Activated CD4-positive, alpha-beta T cell treated with anti-CD3 and anti-CD28 coated beads, Interleukin-2, amount 50 U/mL, for 4 hours (primary cell): ENCODE data around the gene ZBTB24.
"Not testable (repeated sequence)": the region's sequence is repeated elsewhere in the genome, so short reads cannot be mapped to it uniquely, and the experiment has no call there.

Experiments
- DNase-seq, 2 experiments: peaks; one replicate each; pipeline ENCODE4 v3.0.0-alpha.2; 2020

ZBTB24 gene

GRCh38 chr6:109467696-109468095 lies 15.3 kb downstream of the ZBTB24 start:
- DNase-seq, result no peak

GRCh38 chr6:109466212-109466923 lies 16.7 kb downstream of the ZBTB24 start:
- no peak for DNase-seq

GRCh38 chr6:109465772-109466171 lies 17.2 kb downstream of the ZBTB24 start:
- DNase-seq, result no peak

GRCh38 chr6:109461733-109462526 lies 21.1 kb downstream of the ZBTB24 start:
- DNase-seq, result no peak

GRCh38 chr6:109461205-109461604 lies 21.8 kb downstream of the ZBTB24 start:
- DNase-seq, result not testable (repeated sequence)

GRCh38 chr6:109460161-109460829 lies 22.7 kb downstream of the ZBTB24 start:
- DNase-seq, result no peak

GRCh38 chr6:109458774-109459531 lies 24.1 kb downstream of the ZBTB24 start:
- DNase-seq, result peak in 1 of 2 experiments; percentile 21

GRCh38 chr6:109457562-109457996 lies 25.4 kb downstream of the ZBTB24 start:
- DNase-seq, result no peak

- DNase-seq, result no peak
Measured at GRCh38 chr6:109456710-109457561, 26.1 kb downstream of the ZBTB24 start.

GRCh38 chr6:109456111-109456583 lies 26.9 kb downstream of the ZBTB24 start:
- no peak for DNase-seq

GRCh38 chr6:109455437-109456110 lies 27.4 kb downstream of the ZBTB24 start, which contains the start of gene MICAL1:
TSS of gene MICAL1 (minus strand) at chr6:109455772. CDS start at chr6:109454196, 1,576 bp downstream.
- peak; percentile 43 to 49 for DNase-seq

- DNase-seq, result peak; percentile 43 to 52
Measured at GRCh38 chr6:109454496-109455436, 28.3 kb downstream of the ZBTB24 start.

GRCh38 chr6:109453594-109454495 lies 29.2 kb downstream of the ZBTB24 start:
- DNase-seq, result no peak

- no peak for DNase-seq
Measured at GRCh38 chr6:109453156-109453555, 29.9 kb downstream of the ZBTB24 start.

GRCh38 chr6:109452181-109452580 lies 30.8 kb downstream of the ZBTB24 start:
- DNase-seq, result no peak

GRCh38 chr6:109451376-109451775 lies 31.6 kb downstream of the ZBTB24 start:
- no peak for DNase-seq

- DNase-seq, result no peak
Measured at GRCh38 chr6:109450801-109451200, 32.2 kb downstream of the ZBTB24 start.

- no peak for DNase-seq
Measured at GRCh38 chr6:109449795-109450673, 33.0 kb downstream of the ZBTB24 start.
